ENCODE data around the gene DBNDD2.

DBNDD2 gene

GRCh38 chr20:45387274-45387673, 20.8 kb upstream of the DBNDD2 start:
- DNase-seq = no peak

DNA sequence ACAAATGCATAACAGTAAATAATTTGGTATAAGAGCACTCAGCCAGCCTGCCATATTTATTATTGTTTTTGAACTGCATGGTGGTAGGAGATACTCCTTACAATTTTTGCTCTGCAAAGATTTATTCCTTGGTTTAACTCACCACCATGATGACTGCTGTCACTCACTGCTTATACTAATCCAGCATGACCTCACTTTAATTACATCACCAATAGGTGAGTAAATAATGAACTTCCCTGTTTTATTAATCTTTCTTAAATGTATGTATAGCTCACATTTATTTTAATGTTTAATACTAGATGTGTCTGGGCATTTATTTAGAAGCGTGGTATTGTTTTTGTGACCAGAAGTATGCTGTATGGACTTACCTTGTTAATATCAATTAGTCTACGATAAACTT, 17.2 kb upstream of the DBNDD2 start:
- DNase-seq = no peak

GRCh38 chr20:45391559-45391958, 16.5 kb upstream of the DBNDD2 start:
- DNase-seq = no peak

DNA sequence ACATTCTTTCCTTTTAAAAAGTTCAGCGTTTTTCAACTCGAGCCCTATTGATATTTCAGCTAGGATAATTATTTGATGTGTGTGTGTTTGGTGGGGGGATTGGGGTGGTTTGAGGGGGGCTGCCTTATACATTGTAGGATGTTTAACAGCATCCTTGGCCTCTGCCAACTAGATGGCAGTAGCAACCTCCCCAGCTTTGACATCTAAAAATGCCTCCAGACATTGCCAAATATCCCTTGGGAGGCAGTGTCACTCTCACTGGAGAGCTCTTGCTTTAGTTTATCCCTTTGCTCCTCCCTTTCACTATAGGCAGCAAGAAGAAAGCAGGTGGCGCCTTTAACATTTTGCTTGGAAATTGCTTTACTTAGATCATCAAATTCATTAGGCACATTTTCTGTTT, 15.4 kb upstream of the DBNDD2 start:
- no peak for DNase-seq

DNA sequence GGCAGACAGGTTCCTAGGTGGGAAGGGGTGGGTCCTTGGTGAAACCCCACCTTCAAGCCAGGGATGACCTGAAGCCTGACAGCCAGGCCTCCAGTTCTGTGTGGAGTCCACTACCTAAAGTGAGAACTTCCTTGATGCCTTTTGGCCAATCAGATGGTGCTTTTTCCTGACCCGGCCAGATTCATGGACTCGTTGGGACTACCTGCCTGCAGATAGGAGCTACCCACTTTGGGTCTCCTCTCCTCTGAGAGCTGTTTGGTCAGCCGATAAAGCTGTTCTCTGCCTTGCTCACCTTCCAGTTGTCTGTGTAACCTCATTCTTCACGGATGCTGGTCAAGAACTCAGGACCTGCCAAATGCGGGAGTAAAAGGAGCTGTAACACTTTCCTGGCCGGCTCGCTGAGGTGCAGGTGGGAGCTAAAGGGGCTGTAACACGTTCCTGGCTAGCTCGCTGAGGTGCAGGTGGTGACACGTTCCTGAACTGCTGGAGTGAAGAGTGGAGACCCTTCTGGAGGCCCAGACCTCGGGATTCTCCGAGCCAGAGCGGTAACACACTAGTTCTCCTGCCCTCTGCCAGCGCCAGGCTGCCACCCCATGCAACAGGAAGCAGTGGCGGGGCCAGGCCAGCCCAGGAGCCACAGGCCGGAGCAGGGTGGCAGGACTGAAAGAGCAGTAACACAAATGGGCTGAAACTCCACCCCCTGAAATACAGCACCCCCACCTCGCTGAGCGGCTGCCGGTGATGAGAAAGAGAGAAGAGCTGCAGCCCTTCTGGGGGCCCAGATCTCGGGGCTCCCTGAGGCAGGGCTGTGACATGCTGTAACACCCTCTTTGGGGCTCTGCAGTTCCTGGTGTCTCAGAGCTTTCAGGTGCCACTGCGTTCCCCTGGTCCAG, 13.6 kb upstream of the DBNDD2 start:
- DNase-seq = no peak

- DNase-seq = no peak
These were observed 13.0 kb upstream of the DBNDD2 start for GRCh38 chr20:45395114-45395415.

DNA sequence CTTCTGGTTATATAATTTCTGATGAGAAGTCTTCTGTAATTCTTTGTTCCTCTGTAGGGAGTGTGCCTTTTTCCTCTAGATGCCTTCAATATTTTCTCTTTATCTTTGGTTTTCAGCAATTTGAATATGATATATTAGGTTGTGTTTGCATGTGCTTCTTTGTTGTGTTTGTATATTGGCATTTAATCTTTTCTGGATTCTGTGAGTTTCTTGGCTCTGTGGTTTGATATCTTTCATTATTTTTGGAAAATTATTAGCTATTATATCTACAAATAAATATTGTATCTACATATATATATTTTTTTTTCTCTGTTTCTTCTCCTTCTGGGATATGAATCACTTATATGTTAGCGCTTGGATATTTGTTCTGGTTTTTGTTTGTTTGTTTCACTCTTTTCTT, 9.1 kb upstream of the DBNDD2 start:
- no peak for DNase-seq

- no peak for DNase-seq
These were observed 7.6 kb upstream of the DBNDD2 start for GRCh38 chr20:45400346-45401031.

- DNase-seq = no peak
These were observed 5.1 kb upstream of the DBNDD2 start for GRCh38 chr20:45402946-45403345.

DNA sequence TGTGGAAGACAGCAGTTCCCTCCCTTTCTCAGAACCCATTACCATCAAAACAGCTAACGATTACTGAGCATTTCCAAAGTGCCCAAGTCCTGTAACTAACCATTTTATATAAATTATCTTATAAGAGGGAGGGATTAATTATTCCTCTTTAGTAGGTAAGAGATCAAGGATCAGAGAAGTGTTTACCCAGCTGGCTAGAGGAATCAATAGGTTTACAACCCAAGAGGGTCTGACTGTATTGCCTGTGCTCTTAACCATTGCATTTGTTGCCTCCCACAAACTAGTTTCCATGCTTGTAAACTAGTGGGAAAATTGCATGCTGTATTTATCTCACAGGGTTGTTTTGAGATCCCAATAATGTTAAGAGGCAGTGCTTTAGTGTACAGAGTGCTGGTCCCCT, 3.7 kb upstream of the DBNDD2 start:
- no peak for DNase-seq

- DNase-seq = no peak
These were observed 2.4 kb upstream of the DBNDD2 start for GRCh38 chr20:45405571-45406259.

DNA sequence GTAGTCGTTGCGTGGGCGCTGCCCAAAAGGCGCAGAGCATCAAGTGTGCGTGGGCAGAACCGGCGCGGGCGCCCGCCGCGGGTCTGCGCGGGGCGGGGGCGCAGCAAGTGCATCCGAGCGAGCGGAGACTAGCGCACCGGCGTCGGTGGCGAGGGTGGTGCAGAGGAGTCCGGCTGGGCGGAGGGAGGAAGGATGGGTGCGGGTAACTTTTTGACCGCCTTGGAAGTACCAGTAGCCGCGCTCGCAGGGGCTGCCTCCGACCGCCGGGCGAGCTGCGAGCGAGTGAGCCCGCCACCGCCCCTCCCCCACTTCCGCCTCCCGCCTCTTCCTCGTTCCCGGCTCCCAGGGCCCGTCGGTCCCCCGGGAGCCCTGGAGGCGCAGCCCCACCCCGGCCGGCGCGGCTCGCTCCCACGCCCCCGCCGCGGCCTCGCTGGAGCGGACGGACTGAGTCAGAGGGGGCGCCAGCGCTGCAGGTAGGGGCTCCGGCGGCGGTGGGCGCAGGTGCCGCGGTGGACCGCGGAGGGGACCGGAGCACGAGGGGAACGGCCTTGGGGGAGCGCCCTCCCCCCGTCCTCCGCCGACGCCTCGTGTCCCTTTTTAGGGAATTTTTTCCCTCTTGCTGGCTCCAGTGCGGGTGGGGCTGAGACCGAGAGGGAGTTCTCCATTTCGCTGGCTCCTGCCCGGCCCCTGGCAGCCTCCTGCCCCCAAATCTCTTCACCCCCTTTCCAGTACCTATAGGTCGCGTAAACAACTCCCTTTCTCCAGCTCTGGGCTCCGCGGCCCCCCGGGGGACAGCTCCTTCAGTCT, 1.6 kb upstream of the DBNDD2 start:
- DNase-seq = peak; percentile 34

DNA sequence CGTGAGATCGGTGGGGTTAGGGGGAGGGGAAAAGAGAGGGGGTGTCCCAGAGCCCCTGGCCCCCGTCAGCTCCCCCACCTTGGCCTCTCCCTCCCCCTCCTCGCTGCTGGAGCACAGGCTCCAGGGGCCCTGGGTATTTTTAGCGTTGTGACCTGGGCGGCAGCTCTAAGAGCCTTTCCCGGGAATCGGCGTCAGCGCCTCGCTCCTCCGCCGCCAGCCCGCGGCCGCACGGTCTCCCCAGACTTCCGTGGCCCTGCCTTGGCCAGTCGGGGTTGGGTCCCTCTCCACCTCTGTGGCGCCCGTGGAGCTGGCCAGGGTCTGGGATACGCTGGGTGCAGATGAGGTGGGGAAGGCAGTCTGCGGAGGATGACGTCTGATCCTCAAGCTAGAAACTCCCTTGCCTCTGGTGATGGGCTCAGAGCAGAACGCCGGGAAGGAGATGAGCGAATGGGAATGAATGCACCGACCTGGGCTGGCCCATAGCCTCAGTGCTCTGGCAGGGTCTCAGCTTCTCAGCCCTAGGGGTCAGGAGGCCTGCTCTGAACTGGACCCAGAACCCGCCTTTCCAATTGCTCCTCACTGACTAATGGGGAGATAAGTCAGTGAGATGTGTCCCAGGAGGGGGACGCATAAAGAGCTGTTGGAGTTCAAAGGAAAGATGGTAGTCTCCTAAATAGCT, 883 bp upstream of the DBNDD2 start:
- DNase-seq = no peak

DNA sequence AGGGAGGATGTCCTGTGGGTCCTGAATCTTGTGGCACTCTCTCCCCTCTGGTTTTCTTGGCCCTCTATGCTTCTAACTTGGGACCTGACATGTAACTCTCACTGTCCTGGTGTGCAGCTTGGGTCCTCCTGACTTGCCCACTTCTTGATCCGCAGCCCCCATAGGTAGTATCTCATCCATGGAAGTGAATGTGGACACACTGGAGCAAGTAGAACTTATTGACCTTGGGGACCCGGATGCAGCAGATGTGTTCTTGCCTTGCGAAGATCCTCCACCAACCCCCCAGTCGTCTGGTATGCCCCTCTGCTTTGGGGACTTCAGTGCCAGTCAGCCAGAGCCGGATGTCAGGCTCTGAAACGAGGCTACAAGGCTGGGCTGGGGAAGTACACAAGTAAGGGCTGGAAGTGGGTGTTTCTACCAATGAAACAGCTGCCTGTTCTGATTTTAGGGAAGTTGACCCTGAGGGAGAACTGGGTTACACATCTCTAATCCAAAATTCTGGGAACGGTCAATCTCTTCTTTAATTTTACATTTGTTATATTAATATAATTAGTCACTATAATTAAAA, 641 bp downstream of the DBNDD2 start:
- no peak for DNase-seq

- no peak for DNase-seq
These were observed 1.6 kb downstream of the DBNDD2 start for GRCh38 chr20:45409521-45410272.

DNA sequence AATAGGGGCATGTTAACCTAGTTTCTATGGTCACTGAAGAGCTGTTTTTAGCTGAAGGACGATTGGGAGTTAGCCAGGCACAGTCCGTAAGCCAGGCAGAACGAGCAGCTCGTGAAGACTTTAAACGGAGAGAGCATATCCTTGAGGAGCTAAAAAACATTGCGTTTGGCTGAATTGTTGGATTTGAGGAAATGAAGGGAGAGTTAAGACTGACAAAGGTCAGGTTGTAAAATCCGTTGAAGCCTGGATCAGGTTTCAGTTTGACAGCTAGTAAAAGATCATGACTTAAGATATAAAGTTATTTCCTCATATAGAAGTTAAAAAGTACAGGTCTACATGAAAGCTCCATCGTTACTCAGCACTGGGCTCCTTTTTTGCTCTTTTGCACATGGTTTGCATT, 2.8 kb downstream of the DBNDD2 start:
- DNase-seq = no peak

GRCh38 chr20:45412653-45413052, 4.6 kb downstream of the DBNDD2 start:
- DNase-seq = no peak

- DNase-seq = no peak
These were observed 5.4 kb downstream of the DBNDD2 start for GRCh38 chr20:45413479-45413878.

- peak; percentile 72 for DNase-seq
These were observed 7.9 kb downstream of the DBNDD2 start, which contains the start of gene PIGT for GRCh38 chr20:45415822-45416637. PIGT (plus strand) TSS chr20:45416141; CDS start chr20:45416157, 16 bp downstream.

DNA sequence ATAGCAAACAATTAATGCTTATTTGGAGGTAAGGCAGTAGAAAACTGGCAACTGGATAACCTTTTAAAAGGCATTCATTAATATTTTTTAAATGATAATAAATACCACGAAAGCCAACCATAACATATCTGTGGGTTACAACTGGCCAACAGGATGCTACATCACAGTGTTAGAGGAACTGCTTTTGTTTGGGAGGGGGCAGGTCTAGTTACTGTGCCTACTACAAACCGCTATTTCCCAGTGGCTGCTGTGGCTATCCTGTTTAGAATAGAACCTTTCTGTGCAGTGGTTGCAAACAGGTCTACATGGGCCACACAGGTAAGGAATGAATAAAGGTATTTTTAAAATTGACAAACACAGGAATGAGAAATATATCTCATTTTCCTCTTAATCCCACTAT, 8.8 kb downstream of the DBNDD2 start:
- DNase-seq = no peak

Data from activated gamma-delta T cell (primary cell).